Activated T-helper 2 cell treated with anti-CD3 and anti-CD28 coated beads, Interferon-gamma antibody, Interleukin-2, Interleukin-4, amounts not matched to agents 10 μg/mL and 5 μg/mL and 100 μg/mL, durations not matched to agents 14 hours and 24 hours and 36 hours (primary cell): ENCODE data around the gene HS1BP3. TPM values are rescaled to one million over a fixed set of nuclear protein-coding genes. Genes with fewer than 3 reads are reported as not detected.

Source experiments
- DNase-seq: peaks from one replicate; pipeline ENCODE4 v3.0.0; 2021; ENCODE audit warnings: low spot score
- H3K27ac Mint-ChIP-seq: one replicate; pipeline ENCODE4 v1.8.0; 2021; ENCODE audit warnings: mixed read lengths
- H3K27me3 Mint-ChIP-seq: one replicate; pipeline ENCODE4 v1.8.0; 2021; ENCODE audit warnings: low read depth, mixed read lengths
- H3K36me3 Mint-ChIP-seq: one replicate; pipeline ENCODE4 v1.8.0; 2021; ENCODE audit warnings: low read depth, mixed read lengths
- H3K4me1 Mint-ChIP-seq: one replicate; pipeline ENCODE4 v1.8.0; 2021; ENCODE audit warnings: low read depth, mixed read lengths
- H3K4me3 Mint-ChIP-seq: one replicate; pipeline ENCODE4 v1.8.0; 2021; ENCODE audit warnings: low read depth, mild to moderate bottlenecking, moderate library complexity, mixed read lengths
- H3K9me3 Mint-ChIP-seq: one replicate; pipeline ENCODE4 v1.8.0; 2021; ENCODE audit warnings: mixed read lengths
- intact Hi-C: fragments of 100-400 bp; cut with micrococcal nuclease; formaldehyde crosslinking; loops from one replicate; pipeline ENCODE4 v1.15.1; 2023
- total RNA-seq: library from RNA; stranded (reverse); gene quantifications from 2 replicates; pipeline ENCODE4 v1.2.3, GENCODE V29; 2022

Gene HS1BP3
- total RNA-seq, 1 donor from 2014 or later, result 11.9 TPM

- H3K27ac Mint-ChIP-seq, result no peak overlapping the region
- no peaks in the 10 kb centered on the region for H3K36me3 Mint-ChIP-seq
- no peak overlapping the region for H3K4me3 Mint-ChIP-seq
- intact Hi-C loops, result no loop called here
- no peaks in the 10 kb centered on the region for H3K4me1 Mint-ChIP-seq
- DNase-seq, result no peak
- no peaks in the 10 kb centered on the region for H3K27me3 Mint-ChIP-seq
- H3K9me3 Mint-ChIP-seq, result peaks cover 7% of the 10 kb centered on the region
These were observed 40.9 kb downstream of the HS1BP3 start for GRCh38 chr2:20609995-20610357.

DNA sequence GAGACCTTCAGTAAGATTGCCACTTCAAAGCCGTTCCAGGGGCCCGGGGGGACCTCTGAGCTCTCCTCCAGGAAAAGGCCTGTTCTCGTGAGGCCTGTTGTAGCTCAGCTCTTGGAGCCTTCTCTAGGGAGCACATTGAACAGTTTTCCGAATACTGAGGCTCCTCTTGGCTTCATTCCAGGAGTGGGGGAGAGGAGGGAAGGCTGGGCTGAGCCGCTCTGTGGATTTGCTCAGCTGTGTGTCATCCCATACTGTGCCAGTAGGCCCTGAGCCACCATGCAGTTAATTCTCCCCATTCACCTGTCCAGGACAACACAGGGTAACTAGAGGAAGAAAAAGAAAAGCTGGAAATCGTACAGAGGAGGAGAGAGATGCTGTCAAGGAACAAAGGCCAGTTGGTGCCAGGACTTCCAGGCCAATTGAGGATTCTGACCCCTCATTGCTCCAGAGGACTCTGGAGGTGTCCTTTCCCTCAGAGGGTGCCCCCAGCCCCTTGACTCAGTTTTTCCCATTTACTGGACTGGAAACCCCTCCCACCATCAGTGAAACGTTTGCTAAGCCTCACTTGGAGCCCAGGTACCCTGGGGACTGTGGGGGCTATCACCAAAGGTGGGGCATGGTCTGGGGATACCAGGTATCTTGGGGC lies 41.4 kb downstream of the HS1BP3 start:
- H3K9me3 Mint-ChIP-seq, result peaks cover 7% of the 10 kb centered on the region
- no peaks in the 10 kb centered on the region for H3K36me3 Mint-ChIP-seq
- DNase-seq, result no peak
- no peaks in the 10 kb centered on the region for H3K4me1 Mint-ChIP-seq
- H3K4me3 Mint-ChIP-seq, result no peak overlapping the region
- no peak overlapping the region for H3K27ac Mint-ChIP-seq
- H3K27me3 Mint-ChIP-seq, result no peaks in the 10 kb centered on the region
- intact Hi-C loops, result no loop called here

DNA sequence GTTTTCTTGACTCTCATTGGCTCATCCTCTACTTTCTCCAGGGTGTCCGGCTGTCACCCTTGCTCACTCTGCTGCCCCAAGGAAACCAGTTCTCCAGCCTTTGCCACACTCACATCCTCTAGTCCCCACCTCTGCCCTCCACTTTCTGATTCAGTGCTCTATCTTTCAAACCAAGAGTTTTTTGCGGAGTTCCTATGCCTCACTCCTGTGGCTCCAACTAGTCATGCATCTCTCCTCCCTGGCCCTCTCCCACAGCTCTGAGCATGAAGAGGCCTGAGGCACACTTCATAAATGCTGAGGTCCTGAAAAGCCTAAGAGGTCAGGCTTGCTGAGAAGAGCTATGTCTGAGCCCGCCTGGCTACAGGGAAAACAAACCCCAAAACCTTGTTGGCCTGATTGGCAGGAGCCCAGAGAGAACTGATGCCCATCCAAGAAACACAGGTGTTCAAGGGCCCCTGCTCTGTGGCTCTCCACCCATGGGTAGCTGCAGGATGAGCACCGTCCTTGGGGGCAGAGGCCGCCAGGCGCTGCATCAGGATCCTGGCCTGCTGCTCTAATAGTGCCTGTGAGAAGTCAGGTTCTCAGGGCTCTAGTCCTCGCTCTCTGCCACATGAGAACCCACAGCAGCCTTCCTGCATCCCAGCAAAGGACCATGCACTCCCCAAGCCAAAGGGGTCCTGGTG lies 42.1 kb downstream of the HS1BP3 start:
- no peaks in the 10 kb centered on the region for H3K4me1 Mint-ChIP-seq
- no peak overlapping the region for H3K27ac Mint-ChIP-seq
- no peak for DNase-seq
- no peak overlapping the region for H3K4me3 Mint-ChIP-seq
- intact Hi-C loops, result no loop called here
- no peaks in the 10 kb centered on the region for H3K36me3 Mint-ChIP-seq
- no peaks in the 10 kb centered on the region for H3K27me3 Mint-ChIP-seq
- peaks cover 7% of the 10 kb centered on the region for H3K9me3 Mint-ChIP-seq

DNA sequence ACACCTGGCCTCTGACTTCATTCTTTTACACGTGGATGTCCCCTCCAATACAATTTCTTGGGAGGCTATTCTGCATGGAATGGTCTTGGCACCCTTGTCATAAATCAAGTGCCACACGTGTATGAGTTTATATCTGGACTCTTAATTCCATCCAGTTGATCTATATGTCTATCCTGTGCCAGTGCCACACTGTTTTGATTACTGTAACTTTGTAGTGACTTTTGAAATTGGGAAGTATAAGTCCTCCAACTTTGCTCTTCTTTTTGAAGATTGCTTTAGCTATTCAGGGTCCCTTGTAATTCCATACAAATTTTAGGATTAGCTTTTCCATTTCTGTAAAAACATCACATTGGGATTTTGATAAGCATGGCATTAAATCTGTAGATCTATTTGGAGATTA lies 43.5 kb downstream of the HS1BP3 start:
- intact Hi-C loops, result no loop called here
- no peak overlapping the region for H3K4me3 Mint-ChIP-seq
- DNase-seq, result no peak
- no peaks in the 10 kb centered on the region for H3K27me3 Mint-ChIP-seq
- H3K4me1 Mint-ChIP-seq, result peaks cover 3% of the 10 kb centered on the region
- H3K27ac Mint-ChIP-seq, result no peak overlapping the region
- peaks cover 7% of the 10 kb centered on the region for H3K9me3 Mint-ChIP-seq
- H3K36me3 Mint-ChIP-seq, result no peaks in the 10 kb centered on the region

DNA sequence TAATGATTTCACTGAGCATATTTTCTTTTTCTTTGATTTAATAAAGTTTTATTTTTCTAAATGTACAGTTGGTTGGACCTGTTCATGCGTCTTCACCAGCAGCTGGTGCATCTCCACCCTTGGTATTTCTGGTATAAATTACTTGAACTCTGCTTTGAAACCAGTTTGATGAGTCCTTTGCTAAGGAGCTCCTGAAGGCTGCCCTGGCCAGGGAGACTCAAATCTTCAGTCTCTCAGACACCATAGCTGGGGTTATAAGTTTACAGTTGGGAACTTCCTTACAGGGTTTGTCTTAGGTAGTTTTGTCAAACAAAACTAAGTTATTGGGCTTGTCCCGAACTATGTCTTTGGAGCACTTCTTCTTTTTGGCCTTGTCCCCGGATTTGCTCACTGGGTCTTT lies 44.7 kb downstream of the HS1BP3 start:
- H3K36me3 Mint-ChIP-seq, result no peaks in the 10 kb centered on the region
- no peak for DNase-seq
- peaks cover 4% of the 10 kb centered on the region for H3K4me1 Mint-ChIP-seq
- H3K27me3 Mint-ChIP-seq, result no peaks in the 10 kb centered on the region
- no peak overlapping the region for H3K27ac Mint-ChIP-seq
- no peak overlapping the region for H3K4me3 Mint-ChIP-seq
- peaks cover 7% of the 10 kb centered on the region for H3K9me3 Mint-ChIP-seq
- intact Hi-C loops, result no loop called here

DNA sequence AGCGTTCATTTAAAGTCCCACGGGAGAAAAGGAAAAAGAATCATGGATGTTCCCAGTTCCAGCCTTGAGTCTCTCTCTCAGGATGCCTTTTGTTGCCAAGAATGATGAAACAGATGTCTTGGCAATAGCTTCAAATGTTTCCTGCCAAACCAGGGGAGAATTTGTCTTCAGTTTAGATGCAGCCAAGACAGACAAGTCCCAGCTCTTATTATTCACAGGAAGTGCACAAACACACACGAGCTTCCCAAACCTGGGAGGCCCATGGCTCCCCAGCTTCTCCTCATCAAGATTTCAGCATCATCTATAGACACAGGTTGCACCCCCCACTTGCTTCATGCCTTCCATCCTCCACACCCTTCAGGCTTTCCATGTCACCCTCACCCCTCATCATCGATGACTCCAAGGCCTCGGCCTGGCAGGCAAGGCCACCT lies 45.9 kb downstream of the HS1BP3 start:
- intact Hi-C loops, result no loop called here
- no peak overlapping the region for H3K27ac Mint-ChIP-seq
- peaks cover 7% of the 10 kb centered on the region for H3K9me3 Mint-ChIP-seq
- no peaks in the 10 kb centered on the region for H3K36me3 Mint-ChIP-seq
- peaks cover 6% of the 10 kb centered on the region for H3K4me1 Mint-ChIP-seq
- H3K4me3 Mint-ChIP-seq, result no peak overlapping the region
- no peaks in the 10 kb centered on the region for H3K27me3 Mint-ChIP-seq
- DNase-seq, result no peak

DNA sequence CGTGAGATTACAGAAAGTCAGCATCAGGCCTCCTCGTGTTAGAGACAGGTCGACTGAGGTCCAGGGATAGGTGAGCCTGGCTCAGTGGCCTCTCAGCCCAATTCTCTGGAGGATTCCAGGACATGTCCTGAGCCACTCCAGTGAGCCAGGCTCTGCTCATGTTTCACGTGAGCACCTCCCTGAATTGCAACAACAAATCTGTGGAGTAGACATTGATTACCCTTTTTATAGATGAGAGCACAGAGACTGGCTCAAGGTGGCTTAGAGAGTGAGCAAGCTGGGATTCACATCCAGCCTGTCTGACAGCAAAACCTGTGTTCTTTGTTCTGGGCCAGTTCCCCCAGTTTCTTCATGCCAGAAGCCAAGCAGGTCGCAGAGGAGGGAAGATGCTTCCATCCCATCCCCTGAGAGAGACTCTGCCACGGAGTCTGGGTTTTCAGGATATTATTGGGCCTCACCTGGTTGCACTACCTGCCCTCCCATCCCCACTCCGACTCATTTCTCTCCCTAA lies 46.4 kb downstream of the HS1BP3 start:
- Mint-ChIP-seq H3K9me3 (peaks cover 7% of the 10 kb centered on the region), H3K36me3 (no peaks in the 10 kb centered on the region), H3K4me1 (peaks cover 6% of the 10 kb centered on the region), H3K27me3 (no peaks in the 10 kb centered on the region), H3K4me3 (no peak overlapping the region), H3K27ac (no peak overlapping the region)
- no peak for DNase-seq
- intact Hi-C loops, result no loop called here

- Mint-ChIP-seq H3K4me1 (peaks cover 6% of the 10 kb centered on the region), H3K27ac (no peak overlapping the region), H3K36me3 (no peaks in the 10 kb centered on the region), H3K9me3 (peaks cover 7% of the 10 kb centered on the region), H3K4me3 (no peak overlapping the region), H3K27me3 (no peaks in the 10 kb centered on the region)
- intact Hi-C loops, result no loop called here
- DNase-seq, result no peak
These were observed 47.1 kb downstream of the HS1BP3 start for GRCh38 chr2:20603791-20604190.

GRCh38 chr2:20602803-20603202 lies 48.1 kb downstream of the HS1BP3 start:
- intact Hi-C loops, result no loop called here
- Mint-ChIP-seq H3K27ac (no peak overlapping the region), H3K4me1 (peaks cover 6% of the 10 kb centered on the region), H3K9me3 (peaks cover 5% of the 10 kb centered on the region), H3K4me3 (no peak overlapping the region), H3K27me3 (no peaks in the 10 kb centered on the region), H3K36me3 (no peaks in the 10 kb centered on the region)
- DNase-seq, result no peak

- intact Hi-C loops, result no loop called here
- no peaks in the 10 kb centered on the region for H3K27me3 Mint-ChIP-seq
- H3K36me3 Mint-ChIP-seq, result no peaks in the 10 kb centered on the region
- peaks cover 14% of the 10 kb centered on the region for H3K4me1 Mint-ChIP-seq
- DNase-seq, result no peak
- no peak overlapping the region for H3K4me3 Mint-ChIP-seq
- no peak overlapping the region for H3K27ac Mint-ChIP-seq
- no peaks in the 10 kb centered on the region for H3K9me3 Mint-ChIP-seq
These were observed 50.1 kb downstream of the HS1BP3 start for GRCh38 chr2:20600756-20601325.

DNA sequence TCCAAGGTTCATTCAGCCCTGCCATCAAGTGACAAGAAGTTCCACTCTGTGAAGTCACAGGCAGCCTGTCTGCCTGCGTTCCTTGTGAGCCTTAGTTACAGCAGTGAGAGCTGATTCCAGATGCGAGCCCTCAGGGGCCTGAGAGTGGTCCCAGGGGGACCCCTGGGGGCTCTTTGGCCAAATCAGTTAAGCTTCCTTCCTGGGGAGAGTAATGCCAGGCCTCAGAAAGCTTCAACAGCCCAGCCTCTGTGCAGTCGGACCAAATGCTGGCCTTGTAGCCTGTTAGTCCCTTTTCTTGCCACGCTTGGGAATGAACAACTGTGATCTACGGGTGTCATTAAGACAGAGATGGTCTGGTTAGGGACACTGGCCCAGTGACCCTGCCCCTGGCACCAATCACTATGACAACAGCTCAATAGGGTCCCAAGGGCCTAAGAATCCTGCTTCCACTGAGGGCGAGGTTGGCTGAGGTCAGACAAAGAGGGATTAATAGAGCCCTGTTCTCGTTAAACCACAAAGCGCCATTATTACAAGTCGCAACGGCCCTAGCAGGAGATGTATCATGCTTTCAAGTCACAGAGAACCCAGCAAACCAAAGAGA lies 50.9 kb downstream of the HS1BP3 start:
- no peak for DNase-seq
- intact Hi-C loops, result loop anchor here (5.0 kb wide), 1 partner anchor 153 kb away; the partner anchor contains the start of gene RHOB
- Mint-ChIP-seq H3K9me3 (no peaks in the 10 kb centered on the region), H3K4me1 (peaks cover 21% of the 10 kb centered on the region), H3K27me3 (no peaks in the 10 kb centered on the region), H3K27ac (no peak overlapping the region), H3K4me3 (no peak overlapping the region), H3K36me3 (no peaks in the 10 kb centered on the region)

- no peak overlapping the region for H3K4me3 Mint-ChIP-seq
- no peaks in the 10 kb centered on the region for H3K36me3 Mint-ChIP-seq
- no peaks in the 10 kb centered on the region for H3K9me3 Mint-ChIP-seq
- H3K27me3 Mint-ChIP-seq, result no peaks in the 10 kb centered on the region
- no peak for DNase-seq
- H3K27ac Mint-ChIP-seq, result no peak overlapping the region
- intact Hi-C loops, result loop anchor here (5.0 kb wide), 1 partner anchor 152 kb away; the partner anchor contains the start of gene RHOB
- H3K4me1 Mint-ChIP-seq, result peaks cover 21% of the 10 kb centered on the region
These were observed 51.8 kb downstream of the HS1BP3 start for GRCh38 chr2:20599001-20599600.
